ENCODE data around the gene NRF1. TPM values are rescaled to one million over a fixed set of nuclear protein-coding genes. Genes with fewer than 3 reads are reported as not detected.

Gene NRF1
- total RNA-seq, 1 donor from 2014 or later = 22.8 TPM

DNA sequence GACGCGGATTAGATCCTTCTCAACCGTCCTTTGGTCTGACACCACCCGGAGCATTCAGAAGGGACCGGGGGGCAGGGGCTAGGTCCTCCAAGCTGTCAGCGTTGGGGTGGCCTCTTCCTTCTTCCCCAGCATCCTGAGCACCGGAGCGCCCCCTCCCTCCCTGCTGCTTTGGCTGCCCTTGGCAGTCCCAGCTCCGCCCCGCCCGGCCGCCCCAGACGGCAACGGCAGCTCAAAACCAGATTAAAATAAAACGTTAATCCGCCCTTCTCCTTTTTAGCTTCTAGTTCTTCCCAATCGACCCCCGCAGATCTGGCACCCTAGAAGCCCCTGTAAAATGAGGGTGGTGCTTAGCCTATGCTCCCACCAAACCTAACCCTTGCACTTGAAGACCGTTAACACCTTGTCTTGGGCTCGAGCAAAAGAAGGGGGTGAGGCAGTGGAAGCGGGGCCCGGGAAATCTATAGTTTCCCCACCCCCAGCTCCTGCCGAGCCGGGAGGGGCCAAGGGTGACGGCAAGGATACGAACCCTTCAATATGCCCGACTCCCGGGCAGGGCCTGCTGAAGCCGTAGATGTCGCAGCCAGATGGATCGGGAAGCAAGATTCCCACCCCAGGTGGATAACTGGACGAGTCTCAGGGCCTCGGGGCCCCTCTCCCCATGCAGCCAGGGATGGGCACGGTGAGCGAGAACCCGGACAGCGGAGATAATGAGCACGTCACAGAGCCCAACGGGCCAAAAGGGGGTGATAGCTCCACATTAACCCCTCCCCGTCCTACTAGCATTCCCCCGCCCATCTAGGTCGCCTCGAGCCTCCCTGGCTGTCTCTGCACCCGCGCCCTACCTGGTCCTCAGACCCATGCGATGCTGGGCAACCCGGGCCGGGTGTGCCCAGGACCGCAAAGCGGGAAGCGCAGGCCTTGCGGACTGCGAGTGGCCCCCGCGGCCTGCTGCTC lies 169.7 kb downstream of the NRF1 start:
- H3K4me3 Mint-ChIP-seq (ENCODE audit: low read depth) = peak overlapping the region; percentile 78
- H3K27me3 Mint-ChIP-seq (ENCODE audit: low read depth) = peaks cover 63% of the 10 kb centered on the region
- no peak overlapping the region for H3K27ac Mint-ChIP-seq
- intact Hi-C loops (cut with micrococcal nuclease) = loop anchor here (2.0 to 10.0 kb wide), 3 partner anchors 44 to 954 kb away; partner anchors contain the start of gene KLF14
- peaks cover 25% of the 10 kb centered on the region for H3K4me1 Mint-ChIP-seq (ENCODE audit: low read depth)
- no peak for DNase-seq (ENCODE audit: low spot score)
- peaks cover 4% of the 10 kb centered on the region for H3K36me3 Mint-ChIP-seq (ENCODE audit: low read depth)
- no peaks in the 10 kb centered on the region for H3K9me3 Mint-ChIP-seq

DNA sequence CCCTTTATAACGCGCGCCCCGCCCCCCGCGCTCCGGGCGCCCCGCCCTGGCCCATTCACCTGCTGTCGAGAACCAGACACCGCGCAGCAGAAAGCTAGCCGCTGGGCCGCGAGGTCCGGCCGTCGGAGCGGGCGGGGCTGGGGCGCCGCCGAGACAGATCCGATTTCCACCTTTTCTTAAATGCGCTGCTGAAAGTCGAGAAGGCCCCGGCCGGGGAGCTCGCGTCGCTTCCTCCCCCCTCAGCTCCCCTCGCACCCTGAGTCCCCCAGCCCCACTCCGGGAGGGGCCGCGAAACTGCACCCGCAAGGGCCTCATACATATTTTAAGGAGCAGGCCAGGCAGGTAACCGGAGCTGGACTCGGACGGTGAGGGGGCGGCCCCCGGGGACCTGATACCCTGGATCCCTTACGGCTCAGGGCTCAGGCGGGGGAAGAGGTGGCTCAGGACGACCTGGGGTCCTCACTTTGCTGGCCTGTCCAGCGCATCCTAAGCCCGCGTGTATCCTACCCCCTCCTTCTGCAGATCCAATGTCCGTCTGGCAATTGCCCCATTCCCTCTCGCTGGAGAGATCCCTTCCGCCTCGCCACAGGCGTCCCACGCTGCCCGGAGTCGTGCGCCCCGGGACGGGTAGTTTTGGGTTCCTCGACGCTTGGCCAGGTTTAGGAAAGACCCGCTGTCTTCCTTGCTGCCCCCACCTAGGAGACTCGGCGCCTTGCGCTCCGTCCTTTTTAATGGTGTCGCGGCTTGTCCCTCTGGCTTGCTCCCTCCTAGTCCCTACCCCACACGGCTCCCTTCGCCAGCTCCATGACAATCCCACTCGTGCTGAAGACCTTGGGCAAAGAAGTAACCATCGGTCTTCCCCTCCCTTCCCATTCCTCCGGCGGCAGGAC lies 170.7 kb downstream of the NRF1 start:
- no peaks in the 10 kb centered on the region for H3K9me3 Mint-ChIP-seq
- peak overlapping the region; percentile 49 for H3K4me3 Mint-ChIP-seq (ENCODE audit: low read depth)

GRCh38 chr7:129782818-129783583 lies 171.5 kb downstream of the NRF1 start:
- no peaks in the 10 kb centered on the region for H3K9me3 Mint-ChIP-seq
- H3K4me3 Mint-ChIP-seq (ENCODE audit: low read depth) = peak overlapping the region; percentile 26
- no peak overlapping the region for H3K27ac Mint-ChIP-seq
- H3K4me1 Mint-ChIP-seq (ENCODE audit: low read depth) = peaks cover 25% of the 10 kb centered on the region
- DNase-seq (ENCODE audit: low spot score) = no peak
- H3K36me3 Mint-ChIP-seq (ENCODE audit: low read depth) = peaks cover 4% of the 10 kb centered on the region
- intact Hi-C loops (cut with micrococcal nuclease) = loop anchor here (5.0 to 10.0 kb wide), 2 partner anchors 131 to 952 kb away; partner anchors contain the start of gene KLF14
- H3K27me3 Mint-ChIP-seq (ENCODE audit: low read depth) = peaks cover 65% of the 10 kb centered on the region

More for the DNA sequence above, 170.7 kb downstream of the NRF1 start:
- Mint-ChIP-seq H3K4me1 (ENCODE audit: low read depth) (peaks cover 25% of the 10 kb centered on the region), H3K36me3 (ENCODE audit: low read depth) (peaks cover 4% of the 10 kb centered on the region), H3K27ac (no peak overlapping the region), H3K27me3 (ENCODE audit: low read depth) (peaks cover 67% of the 10 kb centered on the region)
- intact Hi-C loops (cut with micrococcal nuclease) = loop anchor here (2.0 to 10.0 kb wide), 3 partner anchors 43 to 953 kb away; partner anchors contain the start of gene KLF14
- DNase-seq (ENCODE audit: low spot score) = no peak

- peaks cover 59% of the 10 kb centered on the region for H3K27me3 Mint-ChIP-seq (ENCODE audit: low read depth)
- DNase-seq (ENCODE audit: low spot score) = no peak
- intact Hi-C loops (cut with micrococcal nuclease) = loop anchor here (5.0 to 10.0 kb wide), 2 partner anchors 131 to 951 kb away; partner anchors contain the start of gene KLF14
- H3K36me3 Mint-ChIP-seq (ENCODE audit: low read depth) = peaks cover 4% of the 10 kb centered on the region
- no peaks in the 10 kb centered on the region for H3K9me3 Mint-ChIP-seq
- no peak overlapping the region for H3K27ac Mint-ChIP-seq
- peak overlapping the region; percentile 26 for H3K4me3 Mint-ChIP-seq (ENCODE audit: low read depth)
- peaks cover 25% of the 10 kb centered on the region for H3K4me1 Mint-ChIP-seq (ENCODE audit: low read depth)
Observed at GRCh38 chr7:129783584-129783919, 172.0 kb downstream of the NRF1 start.

GRCh38 chr7:129784437-129784782 lies 172.9 kb downstream of the NRF1 start:
- peaks cover 65% of the 10 kb centered on the region for H3K27me3 Mint-ChIP-seq (ENCODE audit: low read depth)
- peaks cover 25% of the 10 kb centered on the region for H3K4me1 Mint-ChIP-seq (ENCODE audit: low read depth)
- no peaks in the 10 kb centered on the region for H3K9me3 Mint-ChIP-seq
- peaks cover 4% of the 10 kb centered on the region for H3K36me3 Mint-ChIP-seq (ENCODE audit: low read depth)
- DNase-seq (ENCODE audit: low spot score) = no peak
- no peak overlapping the region for H3K4me3 Mint-ChIP-seq (ENCODE audit: low read depth)
- H3K27ac Mint-ChIP-seq = no peak overlapping the region
- intact Hi-C loops (cut with micrococcal nuclease) = loop anchor here (5.0 to 10.0 kb wide), 2 partner anchors 132 to 950 kb away; partner anchors contain the start of gene KLF14

- DNase-seq (ENCODE audit: low spot score) = no peak
- no peaks in the 10 kb centered on the region for H3K9me3 Mint-ChIP-seq
- no peak overlapping the region for H3K4me3 Mint-ChIP-seq (ENCODE audit: low read depth)
- H3K36me3 Mint-ChIP-seq (ENCODE audit: low read depth) = peaks cover 4% of the 10 kb centered on the region
- intact Hi-C loops (cut with micrococcal nuclease) = loop anchor here (5.0 to 10.0 kb wide), 2 partner anchors 133 to 950 kb away; partner anchors contain the start of gene KLF14
- no peak overlapping the region for H3K27ac Mint-ChIP-seq
- peaks cover 25% of the 10 kb centered on the region for H3K4me1 Mint-ChIP-seq (ENCODE audit: low read depth)
- H3K27me3 Mint-ChIP-seq (ENCODE audit: low read depth) = peaks cover 68% of the 10 kb centered on the region
Observed at GRCh38 chr7:129784783-129785684, 173.5 kb downstream of the NRF1 start.

DNA sequence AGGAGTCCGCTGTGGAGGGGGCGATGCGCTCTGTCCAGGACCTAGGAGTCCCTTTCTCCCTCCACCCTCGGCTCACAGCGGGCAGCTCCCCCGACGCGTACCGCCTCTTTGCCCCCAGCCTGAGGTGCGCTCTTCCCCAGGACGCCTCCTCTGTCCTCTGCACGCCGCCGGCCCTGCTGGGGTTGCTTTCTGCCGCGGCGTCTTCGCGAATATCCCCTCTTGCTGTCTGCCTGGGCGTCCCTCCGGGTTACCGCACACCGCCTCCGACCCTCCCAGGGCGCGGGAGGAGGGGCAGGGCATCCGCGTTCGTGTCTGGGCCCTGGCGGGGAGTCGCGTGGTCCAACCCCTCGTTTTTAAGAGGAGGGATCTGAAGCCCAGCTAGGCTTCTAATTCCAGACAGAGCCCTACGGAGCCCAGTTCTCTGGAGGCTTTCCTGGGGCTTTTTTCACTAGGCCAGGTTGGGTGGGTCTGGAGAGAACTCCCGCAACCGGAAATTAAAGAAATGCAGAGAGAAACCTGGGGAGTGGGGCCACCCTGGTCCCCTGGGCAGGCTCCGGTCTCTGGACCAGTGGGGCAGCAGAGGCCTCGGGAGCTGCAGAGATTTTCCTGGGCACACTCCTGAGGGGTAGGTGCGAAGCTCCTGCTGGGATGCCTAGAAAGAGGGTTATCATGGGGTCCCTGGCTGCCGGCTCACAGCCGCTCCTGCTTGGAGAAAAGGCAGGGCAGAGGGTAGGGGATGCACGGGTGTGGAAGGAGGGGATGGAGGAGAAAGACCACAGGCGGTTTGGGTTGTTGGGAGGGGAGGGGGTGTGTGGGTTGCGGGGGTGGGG lies 174.4 kb downstream of the NRF1 start:
- Mint-ChIP-seq H3K27ac (no peak overlapping the region), H3K4me1 (ENCODE audit: low read depth) (peaks cover 25% of the 10 kb centered on the region), H3K27me3 (ENCODE audit: low read depth) (peaks cover 67% of the 10 kb centered on the region), H3K9me3 (no peaks in the 10 kb centered on the region), H3K36me3 (ENCODE audit: low read depth) (peaks cover 4% of the 10 kb centered on the region), H3K4me3 (ENCODE audit: low read depth) (no peak overlapping the region)
- no peak for DNase-seq (ENCODE audit: low spot score)
- intact Hi-C loops (cut with micrococcal nuclease) = loop anchor here (10.0 kb wide), 1 partner anchor 949 kb away; the partner anchor contains the start of gene KLF14

GRCh38 chr7:129786825-129787563 lies 175.5 kb downstream of the NRF1 start:
- H3K36me3 Mint-ChIP-seq (ENCODE audit: low read depth) = peaks cover 4% of the 10 kb centered on the region
- H3K9me3 Mint-ChIP-seq = no peaks in the 10 kb centered on the region
- no peak overlapping the region for H3K4me3 Mint-ChIP-seq (ENCODE audit: low read depth)
- peaks cover 20% of the 10 kb centered on the region for H3K4me1 Mint-ChIP-seq (ENCODE audit: low read depth)
- intact Hi-C loops (cut with micrococcal nuclease) = loop anchor here (10.0 kb wide), 1 partner anchor 948 kb away; the partner anchor contains the start of gene KLF14
- no peak for DNase-seq (ENCODE audit: low spot score)
- no peak overlapping the region for H3K27ac Mint-ChIP-seq
- peaks cover 59% of the 10 kb centered on the region for H3K27me3 Mint-ChIP-seq (ENCODE audit: low read depth)

GRCh38 chr7:129789000-129789399 lies 177.5 kb downstream of the NRF1 start:
- H3K4me3 Mint-ChIP-seq (ENCODE audit: low read depth) = no peak overlapping the region
- H3K27ac Mint-ChIP-seq = no peak overlapping the region
- intact Hi-C loops (cut with micrococcal nuclease) = loop anchor here (10.0 kb wide), 1 partner anchor 946 kb away; the partner anchor contains the start of gene KLF14
- H3K9me3 Mint-ChIP-seq = no peaks in the 10 kb centered on the region
- H3K4me1 Mint-ChIP-seq (ENCODE audit: low read depth) = peaks cover 9% of the 10 kb centered on the region
- H3K36me3 Mint-ChIP-seq (ENCODE audit: low read depth) = no peaks in the 10 kb centered on the region
- no peak for DNase-seq (ENCODE audit: low spot score)
- H3K27me3 Mint-ChIP-seq (ENCODE audit: low read depth) = peaks cover 42% of the 10 kb centered on the region

DNA sequence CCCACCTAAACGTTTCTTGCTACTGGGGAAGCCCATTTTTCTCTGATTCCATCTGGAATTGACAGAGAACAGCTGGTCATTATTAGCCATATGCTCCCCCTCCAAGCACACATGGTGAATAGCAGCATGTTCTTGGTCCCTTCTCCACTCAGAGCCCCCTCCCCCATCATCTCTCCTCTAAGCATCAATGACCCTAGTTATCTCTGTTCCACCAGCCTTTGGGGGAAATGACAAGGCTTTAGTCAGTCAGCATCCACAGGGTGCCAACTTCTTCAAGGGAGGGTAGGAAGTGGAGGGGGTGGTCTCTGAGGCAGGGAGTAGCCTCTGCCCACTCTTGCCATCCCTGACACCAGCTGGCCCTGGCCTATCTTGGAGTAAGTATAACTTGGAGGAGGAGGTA lies 178.1 kb downstream of the NRF1 start:
- H3K27me3 Mint-ChIP-seq (ENCODE audit: low read depth) = peaks cover 39% of the 10 kb centered on the region
- DNase-seq (ENCODE audit: low spot score) = no peak

More for the DNA sequence above, 178.1 kb downstream of the NRF1 start:
- H3K9me3 Mint-ChIP-seq = no peaks in the 10 kb centered on the region
- H3K36me3 Mint-ChIP-seq (ENCODE audit: low read depth) = no peaks in the 10 kb centered on the region
- intact Hi-C loops (cut with micrococcal nuclease) = loop anchor here (10.0 kb wide), 1 partner anchor 945 kb away; the partner anchor contains the start of gene KLF14
- no peak overlapping the region for H3K4me3 Mint-ChIP-seq (ENCODE audit: low read depth)
- H3K4me1 Mint-ChIP-seq (ENCODE audit: low read depth) = peaks cover 9% of the 10 kb centered on the region
- H3K27ac Mint-ChIP-seq = no peak overlapping the region
